Measurements from ENCODE around the gene TCF12. TPM values are rescaled to one million over a fixed set of nuclear protein-coding genes. Genes with fewer than 3 reads are reported as not detected.

The TCF12 gene
- total RNA-seq, 1 donor from 2014 or later, result 138 TPM

DNA sequence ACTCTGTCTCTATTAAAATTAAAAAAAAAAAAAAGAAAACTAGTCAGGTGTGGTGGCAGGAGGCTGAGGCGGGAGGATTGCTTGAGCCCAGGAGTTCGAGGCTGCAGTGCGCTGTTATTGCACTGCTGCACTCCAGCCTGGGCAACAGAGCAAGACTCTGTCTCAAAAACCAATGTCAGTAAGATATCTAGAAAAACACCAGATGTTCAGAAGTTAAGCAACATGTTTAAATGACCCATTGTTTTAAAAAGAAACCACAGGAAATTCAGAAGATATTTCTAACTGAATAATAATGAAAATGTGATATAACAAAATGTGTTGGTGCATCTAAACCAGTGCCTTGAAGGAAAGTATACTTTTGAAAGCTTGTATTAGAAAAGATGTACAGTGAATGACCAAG lies 254.5 kb downstream of the TCF12 start:
- Histone ChIP-seq H3K27me3 (no peaks in the 10 kb centered on the region), H3K36me3 (no peaks in the 10 kb centered on the region), H3K9me3 (no peaks in the 10 kb centered on the region), H3K4me3 (no peak overlapping the region), H3K27ac (no peak overlapping the region), H3K4me1 (no peaks in the 10 kb centered on the region)
- intact Hi-C loops (cut with DNase I), result no loop called here
- TF ChIP-seq, protein P1, sequence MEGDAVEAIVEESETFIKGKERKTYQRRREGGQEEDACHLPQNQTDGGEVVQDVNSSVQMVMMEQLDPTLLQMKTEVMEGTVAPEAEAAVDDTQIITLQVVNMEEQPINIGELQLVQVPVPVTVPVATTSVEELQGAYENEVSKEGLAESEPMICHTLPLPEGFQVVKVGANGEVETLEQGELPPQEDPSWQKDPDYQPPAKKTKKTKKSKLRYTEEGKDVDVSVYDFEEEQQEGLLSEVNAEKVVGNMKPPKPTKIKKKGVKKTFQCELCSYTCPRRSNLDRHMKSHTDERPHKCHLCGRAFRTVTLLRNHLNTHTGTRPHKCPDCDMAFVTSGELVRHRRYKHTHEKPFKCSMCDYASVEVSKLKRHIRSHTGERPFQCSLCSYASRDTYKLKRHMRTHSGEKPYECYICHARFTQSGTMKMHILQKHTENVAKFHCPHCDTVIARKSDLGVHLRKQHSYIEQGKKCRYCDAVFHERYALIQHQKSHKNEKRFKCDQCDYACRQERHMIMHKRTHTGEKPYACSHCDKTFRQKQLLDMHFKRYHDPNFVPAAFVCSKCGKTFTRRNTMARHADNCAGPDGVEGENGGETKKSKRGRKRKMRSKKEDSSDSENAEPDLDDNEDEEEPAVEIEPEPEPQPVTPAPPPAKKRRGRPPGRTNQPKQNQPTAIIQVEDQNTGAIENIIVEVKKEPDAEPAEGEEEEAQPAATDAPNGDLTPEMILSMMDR (IDR thresholded peaks at IDR 0.05), result no peak
- no peak for TF ChIP-seq POLR2A (IDR thresholded peaks at IDR 0.05)
- no peak for TF ChIP-seq POLR2AphosphoS5 (IDR thresholded peaks at IDR 0.05; ENCODE audit: insufficient read depth in 1 of 2, low read depth in 1 of 2)
- no peak for DNase-seq (ENCODE audit: extremely low spot score in 2 of 2)

DNA sequence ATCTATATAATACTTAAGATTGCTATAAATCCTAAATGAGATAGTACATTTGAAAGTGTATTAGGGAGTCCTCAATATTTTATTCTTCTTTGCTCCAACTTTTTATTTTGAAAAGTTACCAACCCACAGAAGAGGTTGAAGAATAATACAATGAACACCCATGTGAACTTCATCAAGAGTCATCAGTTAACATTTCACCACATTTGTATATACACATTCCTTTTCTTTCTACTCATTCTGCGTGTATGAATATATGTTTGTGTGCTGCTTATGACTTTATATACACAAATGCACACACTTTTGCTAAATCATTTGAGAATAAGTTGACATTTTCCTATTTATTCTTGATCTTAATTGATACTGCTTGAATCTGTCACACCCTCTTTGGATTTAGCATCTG lies 264.6 kb downstream of the TCF12 start:
- intact Hi-C loops (cut with DNase I), result no loop called here
- TF ChIP-seq POLR2AphosphoS5 (IDR thresholded peaks at IDR 0.05; ENCODE audit: insufficient read depth in 1 of 2, low read depth in 1 of 2) (no peak), POLR2A (IDR thresholded peaks at IDR 0.05) (no peak)
- TF ChIP-seq, protein P1 (IDR thresholded peaks at IDR 0.05), result no peak
- Histone ChIP-seq H3K36me3 (no peaks in the 10 kb centered on the region), H3K4me3 (no peak overlapping the region), H3K27ac (no peak overlapping the region), H3K9me3 (no peaks in the 10 kb centered on the region), H3K27me3 (no peaks in the 10 kb centered on the region), H3K4me1 (peaks cover 5% of the 10 kb centered on the region)
- DNase-seq (ENCODE audit: extremely low spot score in 2 of 2), result no peak

DNA sequence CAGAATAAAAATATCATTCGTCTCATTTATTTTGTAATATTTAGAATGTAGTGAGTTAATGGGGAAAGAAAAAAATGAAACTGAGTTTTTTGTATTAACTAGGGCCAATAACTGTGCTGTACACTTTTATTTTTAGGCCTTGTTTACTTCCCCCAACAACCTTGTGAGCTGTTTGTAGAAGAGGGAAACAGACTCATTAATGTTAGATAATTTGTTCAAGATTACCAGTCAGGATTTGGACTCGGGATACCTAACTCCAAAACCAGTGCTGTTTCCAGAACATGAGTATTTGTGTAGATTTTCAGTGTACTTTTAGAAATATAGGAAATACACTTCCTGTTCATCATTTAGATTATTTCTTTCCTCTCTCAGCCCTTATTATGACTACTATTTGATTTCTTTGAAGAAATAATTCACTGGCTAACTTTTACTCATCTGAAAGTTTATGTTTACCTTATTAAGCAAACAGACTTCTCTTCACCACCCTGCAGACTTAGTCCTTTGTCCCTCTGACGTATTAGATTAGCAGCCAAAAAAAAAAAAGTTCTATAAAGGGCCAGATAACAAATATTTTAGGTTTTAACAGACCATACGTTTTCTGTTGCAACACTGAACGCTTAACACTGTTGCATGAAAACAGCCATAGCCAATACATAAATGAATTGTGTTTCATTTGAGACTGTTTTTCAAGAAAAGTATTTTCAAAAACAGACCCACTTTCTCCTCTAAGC lies 265.3 kb downstream of the TCF12 start:
- DNase-seq (ENCODE audit: extremely low spot score in 2 of 2), result no peak
- no peaks in the 10 kb centered on the region for H3K27me3 ChIP-seq
- H3K4me3 ChIP-seq, result no peak overlapping the region
- peaks cover 5% of the 10 kb centered on the region for H3K4me1 ChIP-seq
- no peak overlapping the region for H3K27ac ChIP-seq
- H3K36me3 ChIP-seq, result no peaks in the 10 kb centered on the region
- intact Hi-C loops (cut with DNase I), result no loop called here
- no peaks in the 10 kb centered on the region for H3K9me3 ChIP-seq
- TF ChIP-seq POLR2A (IDR thresholded peaks at IDR 0.05) (no peak), POLR2AphosphoS5 (IDR thresholded peaks at IDR 0.05; ENCODE audit: insufficient read depth in 1 of 2, low read depth in 1 of 2) (no peak)
- TF ChIP-seq, protein P1 (IDR thresholded peaks at IDR 0.05), result no peak

DNA sequence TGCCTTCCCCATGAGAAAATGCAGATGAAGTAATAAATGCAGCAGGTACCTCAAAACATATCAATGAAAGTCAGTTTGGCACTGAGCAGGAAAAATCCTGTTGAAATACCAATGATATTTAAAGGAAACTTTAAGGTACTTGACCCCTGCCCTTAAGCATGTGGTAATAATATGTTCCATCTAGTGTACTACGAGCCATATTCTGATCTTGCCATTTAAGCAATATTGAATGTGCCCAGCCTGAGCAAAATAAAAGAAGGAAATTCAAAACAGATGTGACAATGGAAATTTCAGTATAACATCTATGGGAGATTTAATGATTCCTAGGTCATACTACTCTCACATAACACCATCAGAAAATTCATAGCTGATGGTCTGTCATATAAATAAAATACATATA lies 266.1 kb downstream of the TCF12 start:
- no peak overlapping the region for H3K4me3 ChIP-seq
- H3K27ac ChIP-seq, result no peak overlapping the region
- intact Hi-C loops (cut with DNase I), result no loop called here
- TF ChIP-seq POLR2AphosphoS5 (IDR thresholded peaks at IDR 0.05; ENCODE audit: insufficient read depth in 1 of 2, low read depth in 1 of 2), result no peak
- no peak for TF ChIP-seq POLR2A (IDR thresholded peaks at IDR 0.05)
- TF ChIP-seq, protein P1 (IDR thresholded peaks at IDR 0.05), result no peak
- H3K27me3 ChIP-seq, result no peaks in the 10 kb centered on the region
- no peaks in the 10 kb centered on the region for H3K36me3 ChIP-seq
- DNase-seq (ENCODE audit: extremely low spot score in 2 of 2), result no peak
- H3K4me1 ChIP-seq, result peaks cover 5% of the 10 kb centered on the region
- H3K9me3 ChIP-seq, result no peaks in the 10 kb centered on the region

DNA sequence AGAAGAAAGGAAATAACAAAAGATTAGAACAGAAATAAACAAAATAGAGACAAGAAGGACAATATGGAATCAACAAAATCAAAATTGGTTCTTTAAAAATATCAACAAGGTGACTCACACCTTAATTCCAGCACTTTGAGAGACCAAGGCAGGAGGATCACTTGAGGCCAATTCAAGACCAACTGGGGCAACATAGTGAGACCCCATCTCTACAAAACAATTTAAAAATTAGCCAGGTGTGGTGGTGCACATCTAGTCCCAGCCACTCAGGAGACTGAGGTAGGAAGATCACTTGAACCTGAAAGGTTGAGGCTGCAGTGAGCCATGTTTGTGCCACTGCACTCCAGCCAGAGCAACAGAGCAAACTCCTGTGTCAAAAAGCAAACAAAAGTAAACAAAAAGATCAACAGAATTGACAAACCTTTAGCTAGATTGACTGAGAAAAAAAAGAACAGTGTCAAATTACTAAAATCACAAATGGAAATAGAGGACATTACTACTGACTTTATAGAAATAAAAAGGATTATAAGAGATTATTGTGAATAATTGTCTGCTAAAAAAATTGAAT lies 267.1 kb downstream of the TCF12 start:
- no peak for TF ChIP-seq POLR2A (IDR thresholded peaks at IDR 0.05)
- TF ChIP-seq, protein P1 (IDR thresholded peaks at IDR 0.05), result no peak
- TF ChIP-seq POLR2AphosphoS5 (IDR thresholded peaks at IDR 0.05; ENCODE audit: insufficient read depth in 1 of 2, low read depth in 1 of 2), result no peak
- Histone ChIP-seq H3K4me1 (peaks cover 5% of the 10 kb centered on the region), H3K4me3 (no peak overlapping the region), H3K36me3 (no peaks in the 10 kb centered on the region), H3K27me3 (no peaks in the 10 kb centered on the region), H3K27ac (no peak overlapping the region), H3K9me3 (no peaks in the 10 kb centered on the region)
- DNase-seq (ENCODE audit: extremely low spot score in 2 of 2), result no peak
- intact Hi-C loops (cut with DNase I), result no loop called here
